ENCODE measurements around the gene KIF3B.

- TF ChIP-seq EZH2phosphoT487 (IDR thresholded peaks at IDR 0.05; ENCODE audit: borderline replicate concordance, low read depth, low read length): no peak
- TF ChIP-seq CTCF (conservative IDR thresholded peaks at IDR 0.05; ENCODE audit: low read length): no peak
Observed at GRCh38 chr20:32327087-32327681, 49.7 kb downstream of the KIF3B start.
